ENCODE measurements around the gene RNF43.

The RNF43 gene

GRCh38 chr17:58417300-58418092, at the start of gene RNF43:
Gene RNF43 (minus strand): TSS chr17:58417534. CDS start chr17:58415577, 1,957 bp downstream.
- DNase-seq (ENCODE audit: low spot score), result peak; percentile 76

GRCh38 chr17:58455491-58455890, 38.2 kb upstream of the RNF43 start:
- DNase-seq (ENCODE audit: low spot score), result no peak

GRCh38 chr17:58452738-58453137, 35.4 kb upstream of the RNF43 start:
- no peak for DNase-seq (ENCODE audit: low spot score)

GRCh38 chr17:58447039-58447975, 30.0 kb upstream of the RNF43 start:
- DNase-seq (ENCODE audit: low spot score), result peak; percentile 66

- DNase-seq (ENCODE audit: low spot score), result no peak
These were observed 28.8 kb upstream of the RNF43 start for GRCh38 chr17:58446086-58446485.

GRCh38 chr17:58436805-58437239, 19.5 kb upstream of the RNF43 start:
- no peak for DNase-seq (ENCODE audit: low spot score)

GRCh38 chr17:58436245-58436644, 18.9 kb upstream of the RNF43 start:
- no peak for DNase-seq (ENCODE audit: low spot score)

GRCh38 chr17:58432806-58433573, 15.7 kb upstream of the RNF43 start:
- no peak for DNase-seq (ENCODE audit: low spot score)

- no peak for DNase-seq (ENCODE audit: low spot score)
These were observed 10.5 kb upstream of the RNF43 start for GRCh38 chr17:58427807-58428206.

- DNase-seq (ENCODE audit: low spot score), result no peak
These were observed 4.4 kb upstream of the RNF43 start for GRCh38 chr17:58421711-58422110.

- no peak for DNase-seq (ENCODE audit: low spot score)
These were observed 3.5 kb upstream of the RNF43 start for GRCh38 chr17:58420827-58421226.

GRCh38 chr17:58416937-58417299, 416 bp downstream of the RNF43 start:
- DNase-seq (ENCODE audit: low spot score), result no peak

GRCh38 chr17:58416396-58416795, 938 bp downstream of the RNF43 start:
- DNase-seq (ENCODE audit: low spot score), result no peak

- no peak for DNase-seq (ENCODE audit: low spot score)
These were observed 1.8 kb downstream of the RNF43 start for GRCh38 chr17:58415371-58416055.

- DNase-seq (ENCODE audit: low spot score), result no peak
These were observed 2.7 kb downstream of the RNF43 start for GRCh38 chr17:58414596-58414997.

GRCh38 chr17:58413684-58414083, 3.6 kb downstream of the RNF43 start:
- no peak for DNase-seq (ENCODE audit: low spot score)

- DNase-seq (ENCODE audit: low spot score), result no peak
These were observed 4.3 kb downstream of the RNF43 start for GRCh38 chr17:58412961-58413586.

- no peak for DNase-seq (ENCODE audit: low spot score)
These were observed 5.2 kb downstream of the RNF43 start for GRCh38 chr17:58412064-58412703.

- no peak for DNase-seq (ENCODE audit: low spot score)
These were observed 5.9 kb downstream of the RNF43 start for GRCh38 chr17:58411408-58411894.

GRCh38 chr17:58410714-58411407, 6.5 kb downstream of the RNF43 start:
- DNase-seq (ENCODE audit: low spot score), result no peak
